Central memory CD8-positive, alpha-beta T cell (primary cell): ENCODE measurements around the gene APOBEC2.

Source experiments
- ATAC-seq: fragments of 150-1000 bp; cut with Tn5 transposase; replicated peaks from 2 replicates; pipeline ENCODE4 v1.10.0; 2022; ENCODE audit warnings: mild to moderate bottlenecking, moderate FRiP score, moderate number of reproducible peaks; ENCODE audit not compliant: poor library complexity, severe bottlenecking; ENCODE audit errors: extremely low read depth
- DNase-seq, 2 donors: peaks; one replicate each; pipeline ENCODE4 v3.0.0; 2021; ENCODE audit warnings: low spot score in 2 of 2
- H3K27ac Mint-ChIP-seq: one replicate; pipeline ENCODE4 v1.8.0; 2022; ENCODE audit warnings: low read depth, mild to moderate bottlenecking, moderate library complexity, mixed read lengths
- H3K27me3 Mint-ChIP-seq: one replicate; pipeline ENCODE4 v1.8.0; 2022; ENCODE audit warnings: mixed read lengths
- H3K36me3 Mint-ChIP-seq: one replicate; pipeline ENCODE4 v1.8.0; 2022; ENCODE audit warnings: mild to moderate bottlenecking, moderate library complexity, mixed read lengths; ENCODE audit not compliant: insufficient read depth
- H3K4me1 Mint-ChIP-seq: one replicate; pipeline ENCODE4 v1.8.0; 2022; ENCODE audit warnings: mixed read lengths
- H3K4me3 Mint-ChIP-seq: one replicate; pipeline ENCODE4 v1.8.0; 2022; ENCODE audit warnings: mild to moderate bottlenecking, moderate library complexity, mixed read lengths
- H3K9me3 Mint-ChIP-seq: one replicate; pipeline ENCODE4 v1.8.0; 2022; ENCODE audit warnings: mixed read lengths

The APOBEC2 gene

DNA sequence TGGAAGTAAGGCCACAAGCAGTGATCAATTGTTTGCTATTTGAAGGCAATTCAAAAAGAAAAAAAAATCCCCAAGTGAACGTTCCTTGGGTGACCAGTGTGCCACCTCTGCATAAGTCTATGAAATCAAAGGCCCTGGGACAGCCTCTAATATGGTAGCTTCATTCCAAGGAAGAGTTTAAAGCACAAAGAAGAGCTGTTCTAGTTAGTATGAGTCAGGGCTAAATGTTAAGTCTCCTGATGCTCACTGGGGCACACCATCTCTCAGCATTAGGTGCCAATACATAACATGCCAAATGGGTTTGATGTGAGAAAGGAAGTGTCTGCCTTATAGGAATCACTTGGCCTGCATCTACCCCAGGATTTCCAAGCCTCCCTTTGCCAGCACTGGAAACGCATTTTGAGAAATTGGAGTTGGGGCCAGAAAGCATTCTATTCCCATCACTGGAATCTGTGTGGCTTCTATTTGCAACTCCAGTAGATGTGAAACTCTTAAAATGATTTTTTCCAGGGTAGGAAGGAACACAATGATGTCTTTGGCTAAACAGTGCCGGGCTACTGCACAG, 27.0 kb upstream of the APOBEC2 start:
- Mint-ChIP-seq H3K4me1 (peaks cover 26% of the 10 kb centered on the region), H3K9me3 (no peaks in the 10 kb centered on the region), H3K4me3 (peak overlapping the region; percentile 24), H3K27me3 (no peaks in the 10 kb centered on the region), H3K36me3 (peaks cover 3% of the 10 kb centered on the region), H3K27ac (no peak overlapping the region)
- ATAC-seq: no peak
- DNase-seq: no peak

DNA sequence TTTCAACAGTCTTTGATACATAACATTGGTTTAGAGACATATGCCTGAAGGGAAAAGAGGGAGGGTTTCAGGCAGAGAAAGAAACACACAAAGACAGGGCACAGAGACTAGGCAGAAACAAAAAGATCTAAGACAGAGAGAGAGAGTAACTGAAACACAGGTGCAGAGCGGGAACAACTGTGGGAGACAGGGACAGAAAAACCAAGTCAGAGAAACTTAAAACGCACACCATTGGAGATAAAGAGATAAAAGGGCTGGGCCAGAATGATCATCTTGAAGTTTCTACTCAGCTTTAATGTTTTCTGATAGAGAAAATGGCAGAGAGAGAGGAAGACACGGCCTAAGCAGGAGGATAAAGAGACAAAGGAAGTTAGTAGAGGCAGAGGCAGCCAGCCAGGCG, 25.8 kb upstream of the APOBEC2 start:
- no peak for ATAC-seq
- H3K9me3 Mint-ChIP-seq: no peaks in the 10 kb centered on the region
- H3K4me3 Mint-ChIP-seq: peak overlapping the region; percentile 73
- no peak for DNase-seq
- H3K36me3 Mint-ChIP-seq: peaks cover 3% of the 10 kb centered on the region
- H3K27me3 Mint-ChIP-seq: no peaks in the 10 kb centered on the region
- peaks cover 26% of the 10 kb centered on the region for H3K4me1 Mint-ChIP-seq
- H3K27ac Mint-ChIP-seq: peak overlapping the region; percentile 76

DNA sequence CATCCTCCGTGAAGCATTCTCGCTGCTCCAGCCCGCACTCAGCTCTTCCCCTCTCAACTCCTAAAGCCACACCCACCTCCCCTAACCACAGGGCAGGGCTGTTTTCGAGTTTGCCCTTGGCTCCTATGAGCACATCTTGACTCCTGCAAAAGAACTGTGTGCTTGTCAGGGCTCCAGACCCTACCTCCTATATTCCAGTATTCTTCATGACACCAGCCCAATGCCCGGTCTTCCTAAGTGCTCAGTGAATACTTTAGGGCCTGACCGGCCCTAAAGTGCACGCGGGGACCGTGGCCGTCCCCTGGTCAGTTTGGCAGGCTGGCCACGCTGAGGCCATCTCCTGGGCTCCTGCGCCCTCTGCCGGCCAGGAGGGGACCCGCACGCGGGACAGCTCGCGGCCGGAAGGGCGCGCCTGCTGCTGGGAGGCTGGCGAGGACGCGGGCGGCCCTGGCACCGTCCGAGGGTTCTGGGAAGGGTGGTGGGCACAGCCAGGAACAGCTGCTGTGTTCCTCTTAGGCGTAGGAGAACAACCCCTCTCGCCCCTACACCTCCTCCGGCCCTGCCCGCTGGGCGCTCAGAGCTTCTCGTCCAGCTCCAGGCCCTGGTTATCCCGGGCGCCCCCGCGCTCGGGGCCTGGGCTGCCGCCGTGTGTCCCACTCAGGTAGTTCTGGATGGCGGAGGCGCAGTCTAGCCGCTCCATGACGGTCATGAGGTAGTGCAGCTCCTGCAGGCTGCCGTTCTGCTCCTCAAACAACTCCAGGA, 25.0 kb upstream of the APOBEC2 start:
- H3K36me3 Mint-ChIP-seq: peaks cover 3% of the 10 kb centered on the region
- H3K4me3 Mint-ChIP-seq: peak overlapping the region; percentile 73
- H3K27ac Mint-ChIP-seq: peak overlapping the region; percentile 76
- H3K4me1 Mint-ChIP-seq: peaks cover 26% of the 10 kb centered on the region
- H3K9me3 Mint-ChIP-seq: no peaks in the 10 kb centered on the region
- ATAC-seq (peak; percentile 84), DNase-seq (peak; percentile 47 to 64)
- no peaks in the 10 kb centered on the region for H3K27me3 Mint-ChIP-seq

DNA sequence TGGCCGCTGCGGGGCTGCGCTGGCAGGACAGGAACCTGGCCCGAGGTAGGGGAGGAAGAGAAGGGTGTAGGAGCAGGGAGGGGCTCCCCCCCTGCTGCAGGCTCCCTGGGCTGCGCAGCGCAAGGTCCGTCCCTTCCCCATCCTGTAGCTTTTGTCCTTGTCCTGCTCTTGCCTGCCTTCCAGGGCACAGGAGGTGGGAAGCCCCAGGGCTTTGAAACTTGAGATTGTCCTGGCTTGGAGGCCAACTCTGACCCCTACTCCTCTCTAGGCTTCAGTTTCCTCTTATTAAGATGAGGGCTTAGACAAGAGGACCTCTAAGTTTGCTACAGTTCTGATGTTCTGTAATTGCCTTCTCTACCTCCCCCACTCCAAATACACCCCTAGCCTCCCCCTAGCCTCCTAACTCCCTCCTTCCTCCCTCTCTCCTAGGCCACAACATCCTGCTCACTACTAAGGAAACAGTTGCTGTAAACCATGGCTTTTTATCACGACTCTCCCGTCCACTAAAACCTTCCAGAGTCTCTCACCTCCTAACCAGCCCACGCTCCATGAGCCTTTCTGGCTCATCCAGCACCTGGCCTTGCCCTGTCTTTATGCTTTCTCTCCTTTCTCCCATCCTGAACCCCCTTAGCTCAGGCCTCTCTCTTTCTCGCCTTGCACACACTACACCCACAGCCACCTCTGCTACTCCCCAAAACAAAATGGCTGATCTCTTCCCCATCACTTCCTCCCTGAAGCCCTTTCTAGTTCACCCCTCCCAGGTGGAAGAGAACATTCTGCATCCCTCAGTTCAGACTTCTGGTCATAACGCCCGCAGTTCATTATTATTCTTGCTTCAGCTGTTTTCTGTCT, 24.2 kb upstream of the APOBEC2 start:
- H3K27me3 Mint-ChIP-seq: no peaks in the 10 kb centered on the region
- no peaks in the 10 kb centered on the region for H3K9me3 Mint-ChIP-seq
- H3K36me3 Mint-ChIP-seq: peaks cover 3% of the 10 kb centered on the region
- H3K27ac Mint-ChIP-seq: peak overlapping the region; percentile 76
- no peak for DNase-seq
- peaks cover 26% of the 10 kb centered on the region for H3K4me1 Mint-ChIP-seq
- H3K4me3 Mint-ChIP-seq: peak overlapping the region; percentile 73
- peak; percentile 25 for ATAC-seq

DNA sequence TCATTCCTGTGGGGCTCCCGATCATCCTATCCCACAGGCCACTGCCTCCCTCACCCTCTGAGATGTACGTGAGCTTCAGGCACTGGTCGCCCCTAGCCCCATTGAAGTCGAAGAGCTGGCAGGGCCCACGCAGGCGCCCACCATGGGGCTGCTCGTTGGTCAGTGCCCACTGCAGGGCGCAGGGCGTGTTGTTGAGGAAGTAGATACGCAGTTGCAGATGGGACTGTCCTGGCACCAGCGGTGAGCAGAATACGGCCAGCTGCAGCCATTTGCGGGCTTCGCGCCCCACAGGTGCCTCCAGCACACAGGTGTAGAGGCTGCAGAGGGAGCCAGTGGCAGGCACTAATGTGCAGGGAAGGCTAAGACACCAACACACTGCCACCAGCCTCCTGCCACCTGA, 20.2 kb upstream of the APOBEC2 start:
- H3K9me3 Mint-ChIP-seq: no peaks in the 10 kb centered on the region
- DNase-seq (no peak), ATAC-seq (no peak)
- H3K27me3 Mint-ChIP-seq: no peaks in the 10 kb centered on the region
- no peak overlapping the region for H3K4me3 Mint-ChIP-seq
- H3K27ac Mint-ChIP-seq: no peak overlapping the region
- H3K4me1 Mint-ChIP-seq: peaks cover 12% of the 10 kb centered on the region
- H3K36me3 Mint-ChIP-seq: peaks cover 2% of the 10 kb centered on the region

DNA sequence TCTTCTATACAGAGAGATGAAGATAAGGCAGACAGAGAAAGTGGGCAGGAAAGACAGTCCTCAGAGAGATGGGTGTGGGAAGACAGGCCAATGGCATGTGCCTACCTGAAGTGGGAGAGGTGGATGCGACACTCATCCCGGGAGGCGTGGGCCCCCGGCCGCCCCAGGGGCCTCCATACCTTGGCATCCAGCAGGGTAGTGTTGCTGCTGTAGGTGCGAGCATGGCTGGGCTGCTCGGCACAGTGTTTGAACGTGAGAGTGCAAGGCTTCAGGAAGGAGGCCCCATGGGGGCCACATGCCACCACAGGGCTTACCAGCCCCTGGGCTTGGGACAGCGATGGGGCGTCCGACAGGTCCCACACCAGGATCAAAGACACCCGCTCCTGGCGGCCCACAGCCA, 19.2 kb upstream of the APOBEC2 start:
- Mint-ChIP-seq H3K4me1 (peaks cover 7% of the 10 kb centered on the region), H3K9me3 (no peaks in the 10 kb centered on the region), H3K27me3 (no peaks in the 10 kb centered on the region), H3K36me3 (peaks cover under 1% of the 10 kb centered on the region), H3K4me3 (no peak overlapping the region), H3K27ac (no peak overlapping the region)
- DNase-seq: no peak
- ATAC-seq: no peak

DNA sequence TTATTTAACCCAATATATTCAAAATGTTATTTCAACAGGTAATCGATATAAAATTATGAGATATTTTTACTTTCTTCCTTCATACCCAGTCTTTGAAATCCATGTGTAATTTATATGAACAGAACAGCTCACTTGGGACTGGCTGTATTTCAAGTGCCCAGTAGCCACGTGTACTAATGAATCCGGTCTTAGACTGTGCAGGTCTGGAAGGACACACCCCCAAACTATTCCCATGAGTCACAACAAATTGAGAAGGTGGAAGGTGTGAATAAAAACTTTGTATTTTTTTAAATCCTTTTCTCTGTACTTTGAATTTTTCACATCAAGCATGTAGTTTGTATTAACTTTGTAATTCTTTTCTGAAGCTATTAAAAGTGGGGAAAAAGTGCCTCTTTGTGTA, 16.8 kb upstream of the APOBEC2 start:
- Mint-ChIP-seq H3K27ac (no peak overlapping the region), H3K36me3 (no peaks in the 10 kb centered on the region), H3K27me3 (no peaks in the 10 kb centered on the region), H3K9me3 (no peaks in the 10 kb centered on the region), H3K4me1 (no peaks in the 10 kb centered on the region), H3K4me3 (no peak overlapping the region)
- DNase-seq (no peak), ATAC-seq (no peak)

DNA sequence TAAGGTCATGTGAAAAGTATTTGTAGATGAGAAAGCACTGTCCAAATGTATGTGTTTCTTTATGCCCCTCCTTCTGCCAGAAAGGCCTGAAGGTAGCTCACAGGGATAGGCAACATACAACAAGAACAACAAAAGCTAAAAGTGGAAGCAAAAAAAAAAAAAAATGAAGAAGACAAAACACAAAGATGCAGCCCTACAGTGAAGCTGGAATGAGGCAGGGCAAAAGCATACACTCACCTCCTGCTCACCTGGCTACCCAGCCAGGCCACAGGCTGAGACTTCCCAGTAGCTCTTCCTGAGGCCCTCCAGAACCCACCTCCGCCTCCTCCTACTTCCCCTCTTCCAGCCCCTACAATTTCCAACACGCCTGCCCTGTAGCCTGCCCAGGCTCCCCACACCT, 16.4 kb upstream of the APOBEC2 start:
- ATAC-seq: no peak
- H3K4me3 Mint-ChIP-seq: no peak overlapping the region
- no peak for DNase-seq
- H3K9me3 Mint-ChIP-seq: no peaks in the 10 kb centered on the region
- H3K27ac Mint-ChIP-seq: peak overlapping the region; percentile 56
- H3K36me3 Mint-ChIP-seq: no peaks in the 10 kb centered on the region
- no peaks in the 10 kb centered on the region for H3K4me1 Mint-ChIP-seq
- no peaks in the 10 kb centered on the region for H3K27me3 Mint-ChIP-seq

DNA sequence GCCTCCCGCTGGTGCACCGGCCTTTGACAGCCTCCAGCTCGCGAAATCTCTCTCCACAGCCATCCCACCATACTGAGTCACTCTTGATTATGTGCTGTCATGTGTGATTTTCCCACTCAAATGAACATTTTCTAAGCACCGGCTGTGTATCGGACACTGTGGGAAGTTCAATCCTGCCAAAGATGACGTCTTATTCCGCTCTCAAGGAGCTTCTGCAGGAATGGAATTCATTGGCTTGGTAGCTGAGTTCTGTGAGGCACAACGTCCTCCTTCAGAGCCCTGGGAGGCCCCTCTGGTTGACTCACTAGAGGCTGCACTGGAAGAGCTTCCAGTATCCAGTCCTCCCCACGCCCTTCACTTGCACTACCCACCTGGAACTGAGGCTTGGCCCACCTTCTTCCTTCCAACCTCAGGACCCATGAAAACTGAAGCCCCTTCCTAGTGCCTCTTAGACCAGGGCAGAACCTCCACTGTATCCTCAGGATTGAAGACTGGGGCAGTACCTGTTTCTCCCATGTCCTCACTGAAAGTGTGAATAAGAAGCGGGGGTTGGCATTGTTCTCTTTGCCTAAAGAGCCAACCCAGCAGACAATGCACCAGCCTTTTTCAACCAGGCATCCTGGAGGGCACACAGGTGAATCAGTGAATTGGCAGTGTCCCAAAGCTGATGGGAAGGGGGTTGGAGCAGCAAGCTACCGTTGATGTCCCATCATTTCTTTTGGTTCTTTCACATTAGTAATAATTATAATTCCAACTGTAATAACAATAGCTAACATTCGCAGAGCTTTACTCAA, 15.7 kb upstream of the APOBEC2 start:
- no peaks in the 10 kb centered on the region for H3K4me1 Mint-ChIP-seq
- ATAC-seq: no peak
- H3K27ac Mint-ChIP-seq: peak overlapping the region; percentile 56
- H3K36me3 Mint-ChIP-seq: no peaks in the 10 kb centered on the region
- no peaks in the 10 kb centered on the region for H3K9me3 Mint-ChIP-seq
- H3K4me3 Mint-ChIP-seq: no peak overlapping the region
- no peaks in the 10 kb centered on the region for H3K27me3 Mint-ChIP-seq
- no peak for DNase-seq

DNA sequence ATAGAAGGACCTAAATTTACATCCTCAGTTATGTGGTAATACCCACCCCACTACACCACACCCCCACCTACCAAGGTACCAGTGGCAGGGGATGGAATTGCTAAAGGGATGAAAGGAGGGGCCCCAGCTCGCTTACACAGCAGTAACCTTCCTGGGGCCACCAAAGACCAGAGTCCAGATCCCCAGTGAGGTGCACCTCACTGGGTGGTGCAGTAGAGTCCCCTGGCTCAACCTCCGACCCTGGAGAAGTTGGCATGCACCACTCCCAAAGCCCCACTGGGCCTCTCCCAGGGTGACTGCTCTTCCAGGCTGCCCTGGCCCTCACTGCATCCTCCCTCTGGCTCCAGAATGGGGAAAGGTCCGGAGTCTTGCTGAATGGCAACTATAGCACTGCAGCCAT, 14.8 kb upstream of the APOBEC2 start:
- H3K9me3 Mint-ChIP-seq: no peaks in the 10 kb centered on the region
- no peak overlapping the region for H3K4me3 Mint-ChIP-seq
- no peaks in the 10 kb centered on the region for H3K36me3 Mint-ChIP-seq
- no peak for ATAC-seq
- H3K27ac Mint-ChIP-seq: no peak overlapping the region
- no peaks in the 10 kb centered on the region for H3K27me3 Mint-ChIP-seq
- no peak for DNase-seq
- no peaks in the 10 kb centered on the region for H3K4me1 Mint-ChIP-seq

DNA sequence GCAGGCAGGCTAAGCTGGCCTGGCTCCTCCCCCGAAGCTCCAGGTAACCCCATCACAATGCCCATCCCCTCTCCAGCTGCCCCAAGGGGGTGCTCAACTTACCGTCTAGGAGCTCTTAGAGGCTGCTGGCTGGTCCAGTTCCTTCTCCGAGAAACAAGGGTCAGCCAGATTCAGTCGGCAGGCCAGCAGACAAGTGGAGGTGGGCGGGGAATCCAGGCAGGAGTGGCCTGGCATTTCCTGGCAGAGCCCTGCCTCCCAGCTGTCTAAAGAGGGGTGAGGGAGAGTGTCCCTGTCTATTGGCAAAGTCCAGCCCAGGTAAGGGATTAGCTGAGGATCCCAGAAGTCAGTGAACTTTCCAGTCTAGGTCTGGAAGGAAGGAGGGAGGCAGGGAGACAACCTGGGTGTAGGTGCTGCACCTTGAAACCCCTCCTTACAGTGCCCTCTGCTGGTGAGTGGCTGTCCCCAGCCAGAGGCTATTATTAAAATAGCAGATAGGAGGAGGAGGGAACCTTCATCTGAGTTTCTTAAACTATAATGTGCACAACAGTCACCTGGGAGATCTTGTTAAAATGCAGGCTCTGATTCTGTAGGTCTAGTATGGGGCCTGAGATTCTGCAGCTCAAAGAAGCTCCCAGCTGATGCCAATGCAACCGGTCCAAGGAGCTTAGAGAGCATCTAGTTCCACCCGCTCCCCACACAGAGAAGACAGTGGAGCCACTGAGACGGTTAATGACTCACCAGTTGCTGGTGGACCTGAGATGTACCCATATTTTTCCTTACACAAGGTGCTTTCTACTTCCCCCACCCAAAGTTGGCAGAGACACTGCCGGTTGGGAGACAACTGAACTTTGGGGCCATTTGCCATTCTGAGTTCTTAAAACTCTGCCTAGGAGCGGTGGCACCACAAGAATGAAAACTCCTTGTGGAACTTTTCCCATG, 13.7 kb upstream of the APOBEC2 start, which contains the start of gene UNC5CL:
TSS of gene UNC5CL (minus strand) at position 162 of the 939 bp plus-strand sequence. CDS start 4,147 bp downstream, outside the sequence.
- ATAC-seq (no peak), DNase-seq (peak; percentile 23 to 27)
- no peaks in the 10 kb centered on the region for H3K9me3 Mint-ChIP-seq
- no peak within 1 kb of the TSS for H3K4me3 Mint-ChIP-seq
- H3K27ac Mint-ChIP-seq: no peak within 1 kb of the TSS
- H3K4me1 Mint-ChIP-seq: no peaks in the 10 kb centered on the region
- no peaks in the 10 kb centered on the region for H3K27me3 Mint-ChIP-seq
- H3K36me3 Mint-ChIP-seq: no peaks in the 10 kb centered on the region
